ENCODE measurements around the gene SORL1.

DNA sequence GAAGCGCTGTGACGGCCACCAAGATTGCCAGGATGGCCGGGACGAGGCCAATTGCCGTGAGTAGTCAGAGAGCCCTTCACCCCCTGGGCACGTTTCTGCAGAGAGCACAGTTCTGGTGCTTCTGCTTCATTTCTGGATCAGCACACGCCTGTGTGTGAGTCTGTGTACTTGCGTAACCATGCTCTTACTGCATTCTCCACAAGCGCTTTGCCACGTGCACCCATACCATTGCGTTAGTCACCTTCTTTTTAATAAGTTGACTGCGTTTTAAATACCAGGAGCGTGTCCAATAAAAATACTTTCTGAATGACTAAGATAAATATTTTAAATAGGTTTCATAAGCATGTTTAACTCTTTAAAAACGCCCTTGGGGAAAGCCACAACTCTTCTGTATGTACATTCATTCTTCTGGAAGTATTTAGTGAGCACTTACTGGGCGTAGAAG lies 143.6 kb downstream of the SORL1 start:
- TF ChIP-seq EP300 (IDR thresholded peaks at IDR 0.05; ENCODE audit: low read depth in 2 of 2, low read length in 2 of 2) (no peak), EP300 (CRISPR knock-in tag; IDR thresholded peaks at IDR 0.05; ENCODE audit: borderline replicate concordance) (no peak), SIN3A (IDR thresholded peaks at IDR 0.05; ENCODE audit: borderline replicate concordance, low read depth, low read length) (no peak), SMAD3 (CRISPR knock-in tag; IDR thresholded peaks at IDR 0.05) (no peak), KDM5A (IDR thresholded peaks at IDR 0.05; ENCODE audit: borderline replicate concordance, low read length) (no peak), ZNF431 (CRISPR knock-in tag; IDR thresholded peaks at IDR 0.05; ENCODE audit: borderline replicate concordance, low read depth) (no peak), ZNF780A (CRISPR knock-in tag; IDR thresholded peaks at IDR 0.05) (no peak), ZNF224 (CRISPR knock-in tag; IDR thresholded peaks at IDR 0.05) (no peak), POLR2AphosphoS5 (IDR thresholded peaks at IDR 0.05; ENCODE audit: low read depth, low read length) (no peak)
- TF ChIP-seq, protein P1, sequence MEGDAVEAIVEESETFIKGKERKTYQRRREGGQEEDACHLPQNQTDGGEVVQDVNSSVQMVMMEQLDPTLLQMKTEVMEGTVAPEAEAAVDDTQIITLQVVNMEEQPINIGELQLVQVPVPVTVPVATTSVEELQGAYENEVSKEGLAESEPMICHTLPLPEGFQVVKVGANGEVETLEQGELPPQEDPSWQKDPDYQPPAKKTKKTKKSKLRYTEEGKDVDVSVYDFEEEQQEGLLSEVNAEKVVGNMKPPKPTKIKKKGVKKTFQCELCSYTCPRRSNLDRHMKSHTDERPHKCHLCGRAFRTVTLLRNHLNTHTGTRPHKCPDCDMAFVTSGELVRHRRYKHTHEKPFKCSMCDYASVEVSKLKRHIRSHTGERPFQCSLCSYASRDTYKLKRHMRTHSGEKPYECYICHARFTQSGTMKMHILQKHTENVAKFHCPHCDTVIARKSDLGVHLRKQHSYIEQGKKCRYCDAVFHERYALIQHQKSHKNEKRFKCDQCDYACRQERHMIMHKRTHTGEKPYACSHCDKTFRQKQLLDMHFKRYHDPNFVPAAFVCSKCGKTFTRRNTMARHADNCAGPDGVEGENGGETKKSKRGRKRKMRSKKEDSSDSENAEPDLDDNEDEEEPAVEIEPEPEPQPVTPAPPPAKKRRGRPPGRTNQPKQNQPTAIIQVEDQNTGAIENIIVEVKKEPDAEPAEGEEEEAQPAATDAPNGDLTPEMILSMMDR (CRISPR knock-in tag; IDR thresholded peaks at IDR 0.05): no peak
- TF ChIP-seq, protein P2, sequence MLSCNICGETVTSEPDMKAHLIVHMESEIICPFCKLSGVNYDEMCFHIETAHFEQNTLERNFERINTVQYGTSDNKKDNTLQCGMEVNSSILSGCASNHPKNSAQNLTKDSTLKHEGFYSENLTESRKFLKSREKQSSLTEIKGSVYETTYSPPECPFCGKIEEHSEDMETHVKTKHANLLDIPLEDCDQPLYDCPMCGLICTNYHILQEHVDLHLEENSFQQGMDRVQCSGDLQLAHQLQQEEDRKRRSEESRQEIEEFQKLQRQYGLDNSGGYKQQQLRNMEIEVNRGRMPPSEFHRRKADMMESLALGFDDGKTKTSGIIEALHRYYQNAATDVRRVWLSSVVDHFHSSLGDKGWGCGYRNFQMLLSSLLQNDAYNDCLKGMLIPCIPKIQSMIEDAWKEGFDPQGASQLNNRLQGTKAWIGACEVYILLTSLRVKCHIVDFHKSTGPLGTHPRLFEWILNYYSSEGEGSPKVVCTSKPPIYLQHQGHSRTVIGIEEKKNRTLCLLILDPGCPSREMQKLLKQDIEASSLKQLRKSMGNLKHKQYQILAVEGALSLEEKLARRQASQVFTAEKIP (CRISPR knock-in tag; IDR thresholded peaks at IDR 0.05; ENCODE audit: borderline replicate concordance): no peak

Data from HepG2 (cell line).